HL-60 (cell line): Measurements from ENCODE around the gene KLHL21.

ENCODE experiments used
- DNase-seq, 2 experiments: peaks; one replicate each; pipeline ENCODE4 v3.0.0-alpha.2; 2010 to 2020; ENCODE audit warnings: low read depth in 1 of 2, low spot score in 1 of 2
- H3K27ac ChIP-seq: fragments of 250-450 bp; sonication (Bioruptor Pico); replicated peaks from 2 replicates; pipeline ENCODE4 v1.5.1; 2020; ENCODE audit warnings: mild to moderate bottlenecking, moderate library complexity
- H3K27me3 ChIP-seq: fragments of 250-450 bp; sonication (Bioruptor Pico); 2 replicates; pipeline ENCODE4 v1.5.1; 2021; ENCODE audit warnings: mild to moderate bottlenecking, moderate library complexity; ENCODE audit not compliant: insufficient read depth, poor library complexity, severe bottlenecking
- H3K4me3 ChIP-seq: replicated peaks from 2 replicates; pipeline ENCODE4 v1.5.1; 2011; ENCODE audit warnings: mild to moderate bottlenecking, control low read depth, low read length; ENCODE audit not compliant: insufficient read depth
- CTCF ChIP-seq: IDR thresholded peaks from one replicate; pipeline ENCODE4 v1.5.1; 2011; ENCODE audit warnings: low read length, control low read depth, inconsistent platforms; ENCODE audit not compliant: insufficient read depth
- GABPA ChIP-seq: IDR thresholded peaks from 2 replicates; pipeline ENCODE4 v1.6.1; 2012; ENCODE audit warnings: low read depth
- POLR2AphosphoS5 ChIP-seq: IDR thresholded peaks from 2 replicates; pipeline ENCODE4 v1.6.1; 2012; ENCODE audit warnings: low read depth
- SPI1 ChIP-seq: IDR thresholded peaks from 2 replicates; pipeline ENCODE4 v1.6.1; 2012; ENCODE audit warnings: low read depth, mild to moderate bottlenecking, borderline replicate concordance
- TF ChIP-seq, protein P1 (sequence below): IDR thresholded peaks from 2 replicates; pipeline ENCODE4 v1.6.1; 2012; ENCODE audit warnings: low read depth; ENCODE audit not compliant: insufficient replicate concordance

Gene KLHL21

DNA sequence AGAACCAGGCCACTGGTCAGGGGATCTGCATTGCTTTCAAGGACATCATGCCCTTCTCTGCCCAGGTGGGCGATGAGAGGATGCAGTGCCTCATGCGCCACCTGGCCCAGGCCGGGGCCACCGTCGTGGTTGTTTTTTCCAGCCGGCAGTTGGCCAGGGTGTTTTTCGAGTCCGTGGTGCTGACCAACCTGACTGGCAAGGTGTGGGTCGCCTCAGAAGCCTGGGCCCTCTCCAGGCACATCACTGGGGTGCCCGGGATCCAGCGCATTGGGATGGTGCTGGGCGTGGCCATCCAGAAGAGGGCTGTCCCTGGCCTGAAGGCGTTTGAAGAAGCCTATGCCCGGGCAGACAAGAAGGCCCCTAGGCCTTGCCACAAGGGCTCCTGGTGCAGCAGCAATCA lies 27.9 kb downstream of the KLHL21 start:
- Histone ChIP-seq H3K27ac (no peak overlapping the region), H3K4me3 (no peak overlapping the region), H3K27me3 (no peaks in the 10 kb centered on the region)
- no peak for TF ChIP-seq CTCF
- no peak for TF ChIP-seq POLR2AphosphoS5
- TF ChIP-seq GABPA, result no peak
- no peak for TF ChIP-seq SPI1
- TF ChIP-seq, protein P1, sequence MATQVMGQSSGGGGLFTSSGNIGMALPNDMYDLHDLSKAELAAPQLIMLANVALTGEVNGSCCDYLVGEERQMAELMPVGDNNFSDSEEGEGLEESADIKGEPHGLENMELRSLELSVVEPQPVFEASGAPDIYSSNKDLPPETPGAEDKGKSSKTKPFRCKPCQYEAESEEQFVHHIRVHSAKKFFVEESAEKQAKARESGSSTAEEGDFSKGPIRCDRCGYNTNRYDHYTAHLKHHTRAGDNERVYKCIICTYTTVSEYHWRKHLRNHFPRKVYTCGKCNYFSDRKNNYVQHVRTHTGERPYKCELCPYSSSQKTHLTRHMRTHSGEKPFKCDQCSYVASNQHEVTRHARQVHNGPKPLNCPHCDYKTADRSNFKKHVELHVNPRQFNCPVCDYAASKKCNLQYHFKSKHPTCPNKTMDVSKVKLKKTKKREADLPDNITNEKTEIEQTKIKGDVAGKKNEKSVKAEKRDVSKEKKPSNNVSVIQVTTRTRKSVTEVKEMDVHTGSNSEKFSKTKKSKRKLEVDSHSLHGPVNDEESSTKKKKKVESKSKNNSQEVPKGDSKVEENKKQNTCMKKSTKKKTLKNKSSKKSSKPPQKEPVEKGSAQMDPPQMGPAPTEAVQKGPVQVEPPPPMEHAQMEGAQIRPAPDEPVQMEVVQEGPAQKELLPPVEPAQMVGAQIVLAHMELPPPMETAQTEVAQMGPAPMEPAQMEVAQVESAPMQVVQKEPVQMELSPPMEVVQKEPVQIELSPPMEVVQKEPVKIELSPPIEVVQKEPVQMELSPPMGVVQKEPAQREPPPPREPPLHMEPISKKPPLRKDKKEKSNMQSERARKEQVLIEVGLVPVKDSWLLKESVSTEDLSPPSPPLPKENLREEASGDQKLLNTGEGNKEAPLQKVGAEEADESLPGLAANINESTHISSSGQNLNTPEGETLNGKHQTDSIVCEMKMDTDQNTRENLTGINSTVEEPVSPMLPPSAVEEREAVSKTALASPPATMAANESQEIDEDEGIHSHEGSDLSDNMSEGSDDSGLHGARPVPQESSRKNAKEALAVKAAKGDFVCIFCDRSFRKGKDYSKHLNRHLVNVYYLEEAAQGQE, result no peak
- no peak for DNase-seq

DNA sequence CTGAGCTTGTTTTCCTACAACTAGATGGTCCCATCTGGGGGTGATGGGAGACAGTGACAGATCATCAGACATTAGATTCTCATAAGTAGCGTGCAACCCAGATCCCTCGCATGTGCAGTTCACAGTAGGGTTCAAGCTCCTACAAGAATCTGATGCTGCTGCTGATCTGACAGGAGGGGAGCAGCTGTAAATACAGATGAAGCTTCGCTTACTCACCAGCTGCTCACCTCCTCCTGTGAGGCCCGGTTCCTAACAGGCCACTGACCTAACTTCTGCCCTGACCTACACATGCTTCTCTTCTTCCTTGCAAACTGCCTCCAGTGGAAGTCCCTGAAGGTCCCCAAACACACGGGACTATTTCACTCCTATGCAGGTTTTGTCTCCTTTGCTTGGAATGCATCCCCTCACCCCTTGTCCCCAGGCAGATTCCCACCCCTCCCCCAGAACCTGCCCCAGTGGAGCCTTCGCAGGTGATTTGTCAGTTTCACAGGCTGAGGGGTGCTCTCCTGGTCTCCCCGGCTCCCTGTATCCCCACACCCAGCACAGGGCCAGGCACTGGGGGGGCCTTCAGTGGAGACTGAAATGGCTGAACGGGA lies 28.5 kb downstream of the KLHL21 start:
- DNase-seq, result no peak
- Histone ChIP-seq H3K27me3 (no peaks in the 10 kb centered on the region), H3K4me3 (no peak overlapping the region), H3K27ac (no peak overlapping the region)
- TF ChIP-seq SPI1, result no peak

GRCh38 chr1:6572653-6573383 lies 29.9 kb downstream of the KLHL21 start:
- Histone ChIP-seq H3K4me3 (no peak overlapping the region), H3K27me3 (no peaks in the 10 kb centered on the region), H3K27ac (no peak overlapping the region)
- no peak for DNase-seq
- TF ChIP-seq POLR2AphosphoS5 (no peak), CTCF (no peak), GABPA (no peak), SPI1 (no peak)
- TF ChIP-seq, protein P1, result no peak

- TF ChIP-seq GABPA (no peak), SPI1 (no peak)
- Histone ChIP-seq H3K4me3 (no peak overlapping the region), H3K27me3 (no peaks in the 10 kb centered on the region), H3K27ac (no peak overlapping the region)
- DNase-seq, result no peak
Observed at GRCh38 chr1:6570987-6571386, 31.7 kb downstream of the KLHL21 start.
